ENCODE results near the gene SMOC1.
A peak's percentile ranks its signal among the peaks of the same experiment; 100 is the strongest.

Gene SMOC1

DNA sequence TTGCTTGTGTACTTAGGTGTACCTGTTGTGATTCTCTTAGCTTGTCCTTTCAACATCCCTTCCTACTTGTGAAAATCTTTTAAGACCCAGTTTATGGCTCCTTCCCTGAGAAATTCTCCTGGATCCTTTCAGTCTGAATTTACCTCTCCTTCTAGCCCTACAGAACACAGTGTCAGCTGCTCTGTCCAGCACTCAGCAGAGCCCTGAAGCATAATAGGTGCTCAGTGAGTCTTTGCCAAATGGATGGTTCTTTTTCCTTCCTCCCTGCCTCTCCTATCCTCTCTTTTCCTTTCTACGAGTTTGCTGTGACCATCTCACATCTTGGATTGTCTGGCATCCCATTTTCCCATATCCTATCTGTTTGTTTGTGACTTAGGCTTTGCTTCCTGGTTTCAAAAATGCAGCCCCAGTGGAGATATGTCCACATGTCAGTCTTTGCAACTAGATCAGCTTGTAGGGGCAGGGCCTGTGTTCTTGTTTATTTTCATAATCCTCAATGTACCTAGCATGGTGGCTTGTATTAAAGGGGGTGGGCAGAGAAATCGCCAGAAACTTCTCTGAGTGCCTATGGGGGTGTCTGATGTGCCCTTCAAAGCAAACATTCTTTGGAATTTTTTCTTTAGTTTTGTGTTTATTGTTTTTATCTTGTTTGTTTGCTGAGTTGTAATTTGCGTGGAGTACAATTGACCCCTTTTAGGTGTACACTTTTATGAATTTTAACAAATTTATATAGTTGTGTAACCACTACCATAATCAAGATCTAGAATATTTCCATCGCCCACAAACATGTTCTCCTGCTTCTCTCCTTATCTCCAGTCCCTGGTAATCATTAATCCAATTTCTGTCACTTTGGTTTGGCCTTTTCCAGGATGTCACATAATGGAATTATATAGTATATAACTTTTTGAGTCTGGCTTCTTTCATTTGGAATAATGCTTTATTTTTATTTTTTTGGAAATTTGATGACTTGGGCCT lies 62.8 kb downstream of the SMOC1 start:
- no peak for DNase-seq (ENCODE audit: low read depth, low spot score)

- no peak for DNase-seq (ENCODE audit: low read depth, low spot score)
Observed at GRCh38 chr14:69943084-69943780, 64.0 kb downstream of the SMOC1 start.

- DNase-seq (ENCODE audit: low read depth, low spot score) = no peak
Observed at GRCh38 chr14:69945347-69945746, 66.1 kb downstream of the SMOC1 start.

DNA sequence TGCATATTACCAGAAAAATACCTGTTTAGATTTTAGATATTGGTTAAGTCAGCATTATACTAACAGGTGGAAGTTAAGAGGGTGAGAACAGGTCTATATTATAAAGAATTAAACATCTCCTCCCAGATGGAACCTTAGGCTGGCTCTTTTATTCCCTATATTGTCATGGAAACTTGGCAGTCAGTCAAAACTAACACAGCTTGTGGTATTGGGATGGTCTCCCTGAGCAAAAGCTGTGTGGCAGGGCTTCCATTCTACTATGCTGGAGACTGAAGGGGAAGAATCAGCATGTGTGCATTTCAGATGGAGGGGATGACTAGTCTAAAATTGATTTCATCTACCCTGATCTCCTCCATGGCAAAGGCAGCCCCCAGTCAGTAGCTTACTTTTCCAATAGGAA lies 66.7 kb downstream of the SMOC1 start:
- peak; percentile 15 for DNase-seq (ENCODE audit: low read depth, low spot score)

GRCh38 chr14:69948351-69948750 lies 69.1 kb downstream of the SMOC1 start:
- no peak for DNase-seq (ENCODE audit: low read depth, low spot score)

DNA sequence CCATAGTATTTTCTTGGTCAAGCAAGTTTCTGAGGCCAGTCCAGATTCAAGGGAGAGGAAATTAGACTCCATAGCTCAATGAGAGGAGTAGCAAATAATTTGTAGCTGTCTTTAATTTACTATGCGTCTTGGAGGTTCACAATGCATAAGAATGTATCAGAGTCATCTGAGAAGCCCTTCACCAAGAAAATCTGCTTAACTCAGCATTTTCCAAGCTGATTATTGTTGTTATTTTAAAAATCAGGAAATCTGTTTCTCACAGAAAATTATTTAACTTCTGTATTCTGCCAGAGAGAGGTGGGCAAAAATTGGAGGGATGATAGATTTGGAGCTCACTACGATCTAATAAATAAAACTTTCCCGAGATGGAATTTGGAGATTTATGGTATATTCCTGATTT lies 72.0 kb downstream of the SMOC1 start:
- DNase-seq (ENCODE audit: low read depth, low spot score) = no peak

DNA sequence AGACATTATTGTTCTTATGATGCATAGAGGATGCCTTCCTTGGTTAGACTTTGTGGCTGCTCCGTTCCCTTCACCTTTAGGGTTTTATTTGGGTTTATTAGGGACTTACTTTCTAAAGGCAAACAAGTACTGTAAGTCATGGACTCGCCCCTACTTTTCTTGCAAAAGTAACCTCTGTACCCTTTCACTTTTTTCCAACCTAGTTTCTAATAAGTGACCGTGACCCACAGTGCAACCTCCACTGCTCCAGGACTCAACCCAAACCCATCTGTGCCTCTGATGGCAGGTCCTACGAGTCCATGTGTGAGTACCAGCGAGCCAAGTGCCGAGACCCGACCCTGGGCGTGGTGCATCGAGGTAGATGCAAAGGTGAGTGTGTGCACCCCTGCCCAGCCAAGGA lies 72.7 kb downstream of the SMOC1 start:
- DNase-seq (ENCODE audit: low read depth, low spot score) = no peak

GRCh38 chr14:69953266-69953915 lies 74.2 kb downstream of the SMOC1 start:
- no peak for DNase-seq (ENCODE audit: low read depth, low spot score)

DNA sequence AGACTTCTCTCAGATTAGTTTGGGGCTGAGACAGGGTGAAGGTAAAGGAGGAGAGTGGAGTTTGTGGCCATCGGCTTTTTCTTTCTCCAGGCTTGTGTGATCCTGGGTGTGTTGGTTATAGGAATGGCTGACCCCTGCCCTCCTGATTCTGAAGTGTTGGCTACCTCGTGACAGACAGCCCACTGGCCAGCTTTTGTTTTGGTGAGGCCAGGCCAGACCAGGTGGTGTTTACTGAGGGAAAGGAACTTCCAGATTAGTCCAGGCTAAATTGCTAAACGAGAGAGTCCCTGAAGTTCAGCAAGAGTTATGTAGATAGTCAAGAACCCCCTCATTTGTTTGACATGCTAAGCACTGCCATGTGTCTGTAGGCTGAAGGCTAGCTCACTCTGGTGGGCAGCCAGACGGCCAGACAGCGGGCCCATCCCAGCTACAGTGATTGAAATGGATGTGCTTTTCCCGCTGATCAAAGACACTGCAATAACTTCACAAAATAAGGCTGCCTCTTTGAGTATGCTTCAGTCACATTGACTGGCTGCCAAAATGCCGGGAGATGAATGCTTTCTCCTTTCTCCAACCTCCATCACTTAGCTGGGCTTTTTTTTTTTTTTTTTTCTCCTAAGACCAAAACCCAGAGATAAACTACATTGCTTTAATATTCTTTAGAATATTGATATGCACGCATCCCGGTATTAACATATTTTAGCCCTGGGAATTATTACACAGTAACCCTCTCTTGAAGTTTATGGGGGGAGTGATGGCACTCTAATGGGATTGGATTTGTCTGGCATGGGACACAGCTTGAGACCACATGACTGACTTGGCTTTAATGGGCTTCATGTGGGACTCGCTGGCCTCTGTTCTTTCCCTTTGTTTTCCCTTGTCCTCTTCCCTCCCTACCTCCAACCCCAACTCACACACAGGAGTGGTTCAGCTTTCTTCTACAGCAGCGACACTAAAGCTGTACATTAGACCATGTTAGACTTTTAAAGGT lies 76.9 kb downstream of the SMOC1 start:
- DNase-seq (ENCODE audit: low read depth, low spot score) = no peak

- DNase-seq (ENCODE audit: low read depth, low spot score) = no peak
Observed at GRCh38 chr14:69956970-69957369, 77.8 kb downstream of the SMOC1 start.

DNA sequence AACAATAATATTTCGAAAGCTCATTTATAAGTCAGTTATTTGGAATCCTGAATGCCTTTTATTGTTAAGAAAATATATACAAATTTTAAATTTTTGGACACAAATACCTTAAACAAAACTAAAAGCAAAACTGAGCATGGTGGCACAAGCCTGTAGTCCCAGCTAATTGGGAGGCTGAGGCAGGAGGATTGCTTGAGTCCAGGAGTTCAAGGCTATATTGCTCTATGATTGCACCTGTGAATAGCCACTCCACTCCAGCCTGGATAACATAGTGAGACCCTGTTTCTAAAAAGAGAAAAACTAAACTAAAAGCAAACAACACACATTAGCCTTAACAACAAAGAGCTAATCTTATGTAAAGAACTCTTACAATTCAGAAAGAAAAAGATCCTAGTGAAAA lies 78.8 kb downstream of the SMOC1 start:
- DNase-seq (ENCODE audit: low read depth, low spot score) = no peak

- DNase-seq (ENCODE audit: low read depth, low spot score) = no peak
Observed at GRCh38 chr14:69959136-69959535, 79.9 kb downstream of the SMOC1 start.

GRCh38 chr14:69960296-69960695 lies 81.1 kb downstream of the SMOC1 start:
- DNase-seq (ENCODE audit: low read depth, low spot score) = no peak

DNA sequence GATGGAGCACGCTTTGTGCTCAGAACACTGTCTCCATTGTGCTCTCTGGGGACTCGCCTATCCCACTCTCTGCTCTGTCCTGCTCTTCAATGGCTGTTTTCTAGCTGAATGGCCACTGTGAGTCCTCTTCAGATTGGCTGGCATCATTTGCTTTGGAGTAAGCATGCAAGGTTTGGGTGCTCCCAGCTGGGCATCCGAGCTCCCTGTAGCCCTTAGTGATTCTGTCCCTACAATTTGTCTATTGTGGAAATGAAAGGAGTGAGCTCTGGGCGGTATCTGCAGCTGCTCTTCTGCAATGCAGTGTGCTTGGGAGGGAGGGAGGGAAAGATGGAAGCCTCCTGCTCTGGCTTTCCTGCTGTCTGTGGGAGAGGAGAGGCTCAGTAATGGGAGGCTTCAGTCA lies 84.8 kb downstream of the SMOC1 start:
- DNase-seq (ENCODE audit: low read depth, low spot score) = no peak

DNA sequence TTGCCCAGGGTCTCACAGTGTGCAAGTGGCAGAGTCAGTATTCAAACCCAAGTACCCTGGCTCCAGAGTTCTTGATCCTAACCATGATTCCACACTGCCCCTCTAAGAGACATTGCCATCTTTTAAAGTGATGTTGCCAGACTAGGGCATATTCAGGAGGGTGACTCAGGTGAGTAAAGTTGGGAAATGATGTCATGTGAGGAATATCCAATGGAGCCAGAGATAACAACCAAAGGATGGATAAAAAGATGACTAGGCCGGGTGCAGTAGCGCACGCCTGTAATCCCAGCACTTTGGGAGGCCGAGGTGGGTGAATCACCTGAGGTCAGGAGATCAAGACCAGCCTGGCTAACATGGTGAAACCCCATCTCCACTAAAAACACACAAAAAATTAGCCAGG lies 85.6 kb downstream of the SMOC1 start:
- DNase-seq (ENCODE audit: low read depth, low spot score) = no peak

GRCh38 chr14:69968132-69968531 lies 88.9 kb downstream of the SMOC1 start:
- no peak for DNase-seq (ENCODE audit: low read depth, low spot score)

DNA sequence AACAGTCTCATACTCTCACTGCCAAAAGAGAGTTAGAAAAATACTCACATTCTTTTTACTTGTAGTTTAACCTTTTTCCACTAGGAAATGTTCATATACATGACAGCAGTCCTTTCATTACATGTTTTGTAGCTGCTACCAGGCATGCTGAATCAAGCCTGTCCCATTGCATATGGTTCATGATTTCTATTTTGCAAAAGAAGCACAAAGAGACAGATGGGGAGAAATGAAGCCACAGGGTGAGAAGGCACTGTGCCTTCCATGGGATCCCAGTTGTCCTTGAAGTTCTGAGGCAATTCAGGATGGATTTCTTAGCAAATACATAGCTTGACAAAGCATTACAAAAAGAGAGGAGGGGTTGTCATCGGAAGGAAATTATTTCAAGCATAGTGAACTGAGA lies 89.5 kb downstream of the SMOC1 start:
- no peak for DNase-seq (ENCODE audit: low read depth, low spot score)

DNA sequence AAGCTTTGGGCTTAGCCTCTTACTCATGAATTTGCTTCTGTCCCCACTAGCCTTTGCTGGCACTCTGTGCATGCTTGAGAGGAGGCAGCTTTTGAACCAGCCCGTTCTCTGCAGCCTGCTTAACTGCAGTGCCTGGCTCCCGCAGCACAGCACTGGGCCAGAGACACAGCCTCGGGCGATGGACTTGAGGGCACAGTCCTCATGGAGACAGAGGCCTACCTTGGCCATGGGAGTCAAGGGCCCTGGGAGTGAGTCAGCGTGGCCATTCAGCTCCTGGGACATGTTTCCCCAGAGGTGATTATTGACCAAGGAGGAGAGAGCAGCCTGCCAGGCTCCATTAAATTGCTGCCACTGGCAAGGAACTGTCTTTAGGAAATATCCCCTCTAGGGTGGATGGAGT lies 93.5 kb downstream of the SMOC1 start:
- no peak for DNase-seq (ENCODE audit: low read depth, low spot score)

GRCh38 chr14:69973846-69974245 lies 94.6 kb downstream of the SMOC1 start:
- no peak for DNase-seq (ENCODE audit: low read depth, low spot score)

DNA sequence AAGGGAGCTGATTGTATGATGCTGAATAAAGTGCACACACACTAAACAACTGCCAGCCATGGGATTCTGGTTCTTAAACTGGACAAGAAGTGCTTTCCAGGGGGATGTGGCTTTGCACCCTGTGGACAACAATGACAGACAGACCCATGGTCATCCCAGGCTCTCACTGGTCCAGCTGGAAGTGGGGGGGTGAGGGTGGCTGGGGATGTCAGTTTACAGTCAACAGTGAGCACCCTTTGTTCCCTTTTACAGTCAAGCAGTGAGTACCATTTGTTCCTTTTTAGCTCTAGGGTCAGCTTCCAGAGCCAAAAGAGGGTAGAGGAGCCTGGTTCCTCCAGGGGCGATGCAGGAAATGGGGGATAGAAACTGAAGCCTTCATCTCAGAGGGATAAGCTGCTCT lies 100.7 kb downstream of the SMOC1 start:
- DNase-seq (ENCODE audit: low read depth, low spot score) = no peak
